Stimulated activated CD4-positive, alpha-beta T cell treated with anti-CD3 and anti-CD28 coated beads, Interleukin-2, amount 100 ng/mL, for 24 hours (primary cell): ENCODE measurements around the gene EXOC3L4.

ENCODE experiments used
- DNase-seq, 2 donors: peaks; one replicate each; pipeline ENCODE4 v3.0.0-alpha.2; 2020

EXOC3L4 gene

DNA sequence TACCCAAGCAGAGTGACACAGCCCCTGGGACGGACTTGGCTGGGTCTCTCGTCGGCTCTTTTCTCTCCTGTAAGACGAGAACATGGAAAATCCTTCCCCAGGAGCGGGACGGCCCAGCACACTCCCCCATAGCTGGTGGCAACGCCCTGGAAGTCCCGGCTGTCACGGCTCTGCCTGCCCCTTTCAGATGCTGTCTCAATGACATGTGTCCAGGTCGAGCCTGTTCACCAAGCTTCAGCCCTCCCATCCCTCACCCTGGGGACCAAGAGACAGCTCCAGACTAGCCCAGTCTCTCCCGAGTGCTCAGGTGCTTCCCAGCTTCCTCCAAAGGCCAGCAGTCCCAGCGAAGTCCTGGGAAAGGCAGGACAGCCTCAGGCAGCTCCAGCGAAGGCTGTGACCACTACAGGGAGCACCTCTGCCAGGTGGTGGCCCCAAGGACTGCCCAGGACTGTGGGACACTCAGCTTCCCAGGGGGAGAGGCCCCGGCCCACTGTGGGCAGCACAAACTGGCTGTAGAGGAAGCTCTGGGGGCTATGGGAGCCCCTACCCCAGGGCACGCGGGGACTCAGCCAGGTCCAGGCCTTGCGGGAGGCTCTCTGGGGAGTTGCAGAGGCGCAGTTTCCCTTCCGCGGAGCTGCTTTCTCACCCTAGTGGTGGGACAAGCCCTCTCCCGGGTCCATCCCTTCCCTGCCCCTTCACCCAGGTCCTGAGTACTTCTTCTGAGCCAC lies 62.3 kb downstream of the EXOC3L4 start:
- DNase-seq = no peak

DNA sequence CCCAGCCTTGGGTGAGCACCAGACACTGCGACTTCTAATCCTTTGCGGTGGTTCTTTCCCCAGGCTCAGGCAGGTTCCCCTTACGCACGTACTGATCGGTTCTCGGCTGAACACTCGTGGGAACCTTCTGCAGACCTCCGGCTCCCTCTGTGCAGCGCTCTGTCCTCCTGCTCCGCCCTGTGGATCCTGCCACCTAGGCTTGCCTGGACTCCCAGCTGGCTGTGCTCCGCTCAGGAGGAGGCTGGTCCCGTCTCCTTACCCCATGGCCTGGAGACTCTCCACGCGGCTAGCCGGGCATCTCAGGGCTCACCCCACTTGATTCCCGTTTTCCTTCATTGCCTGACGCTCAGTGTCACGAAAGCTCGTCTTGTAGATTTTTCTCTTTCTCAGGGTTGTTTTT lies 63.4 kb downstream of the EXOC3L4 start:
- no peak for DNase-seq

DNA sequence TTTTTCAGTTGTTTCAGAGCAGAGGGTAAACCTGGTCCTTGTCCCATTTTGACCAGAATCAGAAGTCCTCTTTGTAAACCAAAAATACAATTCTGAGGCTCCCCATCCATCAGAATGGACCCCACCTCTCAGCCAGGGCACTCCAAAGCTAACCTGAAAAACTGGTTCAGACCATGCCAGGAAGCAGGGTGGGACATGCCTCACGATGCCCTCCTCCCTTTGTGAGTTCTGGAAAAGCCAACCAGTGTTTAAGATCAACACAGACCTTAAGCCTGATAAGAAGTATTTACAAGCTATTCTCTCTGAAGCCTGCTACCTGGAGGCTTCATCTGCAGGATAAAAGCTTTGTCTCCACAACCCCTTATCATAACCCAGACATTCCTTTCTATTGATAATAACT lies 64.2 kb downstream of the EXOC3L4 start:
- DNase-seq = no peak
